ENCODE data around the gene COG5. TPM values are rescaled to one million over a fixed set of nuclear protein-coding genes. Genes with fewer than 3 reads are reported as not detected.

COG5 gene
- total RNA-seq, 1 donor from 2014 or later, result 36.3 TPM

- FAIRE-seq (no peak), DNase-seq (ENCODE audit: low read depth) (no peak)
- no peak for TF ChIP-seq CTCF (IDR thresholded peaks at IDR 0.05; ENCODE audit: insufficient read depth, low read length, severe bottlenecking)
- no peak overlapping the region for H3K4me3 ChIP-seq (ENCODE audit: low read depth, low read length)
- no peaks in the 10 kb centered on the region for H3K27me3 ChIP-seq (ENCODE audit: control insufficient read depth, insufficient read depth, low read length)
- H3K36me3 ChIP-seq (ENCODE audit: control insufficient read depth, insufficient read depth, low read length), result no peaks in the 10 kb centered on the region
Observed at GRCh38 chr7:107381453-107381852, 182.3 kb downstream of the COG5 start.

GRCh38 chr7:107373354-107373753, 190.4 kb downstream of the COG5 start:
- Histone ChIP-seq H3K36me3 (ENCODE audit: control insufficient read depth, insufficient read depth, low read length) (no peaks in the 10 kb centered on the region), H3K4me3 (ENCODE audit: low read depth, low read length) (no peak overlapping the region), H3K27me3 (ENCODE audit: control insufficient read depth, insufficient read depth, low read length) (no peaks in the 10 kb centered on the region)
- TF ChIP-seq CTCF (IDR thresholded peaks at IDR 0.05; ENCODE audit: insufficient read depth, low read length, severe bottlenecking), result no peak
- DNase-seq (ENCODE audit: low read depth) (no peak), FAIRE-seq (no peak)

GRCh38 chr7:107372298-107372697, 191.4 kb downstream of the COG5 start:
- Histone ChIP-seq H3K4me3 (ENCODE audit: low read depth, low read length) (no peak overlapping the region), H3K36me3 (ENCODE audit: control insufficient read depth, insufficient read depth, low read length) (no peaks in the 10 kb centered on the region), H3K27me3 (ENCODE audit: control insufficient read depth, insufficient read depth, low read length) (no peaks in the 10 kb centered on the region)
- no peak for TF ChIP-seq CTCF (IDR thresholded peaks at IDR 0.05; ENCODE audit: insufficient read depth, low read length, severe bottlenecking)
- no peak for FAIRE-seq
- peak; percentile 58 for DNase-seq (ENCODE audit: low read depth)

GRCh38 chr7:107370816-107371215, 192.9 kb downstream of the COG5 start:
- FAIRE-seq, result no peak
- Histone ChIP-seq H3K36me3 (ENCODE audit: control insufficient read depth, insufficient read depth, low read length) (no peaks in the 10 kb centered on the region), H3K27me3 (ENCODE audit: control insufficient read depth, insufficient read depth, low read length) (no peaks in the 10 kb centered on the region), H3K4me3 (ENCODE audit: low read depth, low read length) (no peak overlapping the region)
- TF ChIP-seq CTCF (IDR thresholded peaks at IDR 0.05; ENCODE audit: insufficient read depth, low read length, severe bottlenecking), result no peak
- DNase-seq (ENCODE audit: low read depth), result no peak

- no peak for DNase-seq (ENCODE audit: low read depth)
- H3K36me3 ChIP-seq (ENCODE audit: control insufficient read depth, insufficient read depth, low read length), result peaks cover 6% of the 10 kb centered on the region
- no peak for TF ChIP-seq CTCF (IDR thresholded peaks at IDR 0.05; ENCODE audit: insufficient read depth, low read length, severe bottlenecking)
- no peak for FAIRE-seq
- no peak overlapping the region for H3K4me3 ChIP-seq (ENCODE audit: low read depth, low read length)
- no peaks in the 10 kb centered on the region for H3K27me3 ChIP-seq (ENCODE audit: control insufficient read depth, insufficient read depth, low read length)
Observed at GRCh38 chr7:107364787-107365186, 198.9 kb downstream of the COG5 start.

- Histone ChIP-seq H3K4me3 (ENCODE audit: low read depth, low read length) (no peak overlapping the region), H3K27me3 (ENCODE audit: control insufficient read depth, insufficient read depth, low read length) (no peaks in the 10 kb centered on the region), H3K36me3 (ENCODE audit: control insufficient read depth, insufficient read depth, low read length) (peaks cover 6% of the 10 kb centered on the region)
- no peak for DNase-seq (ENCODE audit: low read depth)
- FAIRE-seq, result peak; percentile 18
- no peak for TF ChIP-seq CTCF (IDR thresholded peaks at IDR 0.05; ENCODE audit: insufficient read depth, low read length, severe bottlenecking)
Observed at GRCh38 chr7:107359520-107360316, 204.0 kb downstream of the COG5 start.

All from bronchial epithelial cell (primary cell).